ENCODE data around the gene GKN1. TPM values are rescaled to one million over a fixed set of nuclear protein-coding genes. Genes with fewer than 3 reads are reported as not detected.

The GKN1 gene
- total RNA-seq, 2 experiments from 2014 or later: not detected

DNA sequence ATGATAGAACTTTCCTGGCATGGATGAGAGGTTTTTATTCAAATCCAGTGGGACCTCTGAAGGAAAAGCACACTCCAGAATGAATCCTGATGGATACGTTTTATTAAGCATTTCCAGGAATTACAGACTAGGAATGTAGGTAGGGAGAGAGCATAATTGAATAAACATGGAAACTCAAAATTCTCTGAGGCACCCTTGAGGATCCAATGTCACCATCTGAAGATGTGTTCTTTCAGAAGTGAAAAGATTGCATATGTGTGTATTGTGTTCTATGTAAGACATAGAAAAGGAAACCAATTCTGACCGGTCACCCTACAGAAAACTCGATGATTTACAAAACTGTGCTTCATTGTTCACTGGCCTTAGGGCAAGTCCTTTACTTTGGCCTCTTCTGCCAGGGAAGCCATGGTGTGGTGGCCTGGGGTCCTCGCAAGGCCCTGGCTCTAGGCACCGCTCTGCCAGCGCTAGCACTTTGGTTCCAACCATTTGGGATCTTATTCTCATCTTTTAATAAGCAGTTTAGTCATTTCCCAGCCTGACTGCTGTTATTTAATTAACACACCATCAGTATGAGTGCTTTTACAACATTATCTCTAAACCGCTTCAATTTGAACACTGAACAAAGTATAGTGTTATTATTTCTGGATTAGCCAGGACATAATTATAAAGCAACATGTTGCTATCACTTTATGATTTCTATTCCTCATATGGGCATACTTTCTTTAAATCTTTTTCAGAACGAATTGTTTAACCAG lies 4.5 kb upstream of the GKN1 start:
- POLR2A ChIA-PET: no interaction called here

DNA sequence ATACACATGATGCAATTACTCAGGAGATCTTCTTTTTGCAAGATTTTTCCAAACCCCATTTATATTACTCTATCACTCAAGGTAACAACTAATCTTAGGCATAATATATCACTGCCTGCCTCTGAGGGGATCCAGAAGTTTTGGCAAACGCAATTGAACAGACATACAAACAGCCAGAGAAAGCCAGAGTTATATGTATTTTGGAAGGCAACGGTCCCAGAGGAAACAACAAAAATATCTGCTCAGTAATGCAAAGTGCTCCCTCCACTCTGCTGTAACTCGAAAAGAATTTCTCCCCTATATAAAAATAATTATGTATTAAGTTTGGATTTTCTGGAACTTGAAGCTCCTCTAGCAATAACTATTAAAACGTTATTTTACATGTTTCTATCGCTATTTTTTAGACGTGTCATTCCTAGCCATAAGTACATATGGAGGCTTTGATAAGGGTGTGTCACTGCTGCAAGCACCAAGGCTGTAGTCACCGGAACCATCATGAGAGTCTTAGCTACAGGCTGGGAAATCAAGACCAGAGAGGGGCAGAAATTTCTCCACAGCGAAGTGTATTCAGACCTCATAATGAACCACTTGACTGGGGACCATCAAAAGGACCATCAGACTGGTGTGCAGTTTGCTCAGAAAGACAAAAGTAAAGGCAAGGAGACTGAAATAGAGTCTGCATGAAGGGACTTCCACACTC lies 3.7 kb upstream of the GKN1 start:
- ChIA-PET POLR2A (no interaction called here), CTCF (no interaction called here)
- Mint-ChIP-seq H3K36me3 (ENCODE audit: low read depth) (no peaks in the 10 kb centered on the region), H3K27me3 (peaks cover 31% of the 10 kb centered on the region), H3K4me3 (no peak overlapping the region), H3K4me1 (no peaks in the 10 kb centered on the region), H3K27ac (no peak overlapping the region), H3K9me3 (no peaks in the 10 kb centered on the region)
- DNase-seq: no peak

More for the DNA sequence above, 4.5 kb upstream of the GKN1 start:
- H3K27ac Mint-ChIP-seq: no peak overlapping the region
- no peak for DNase-seq
- H3K36me3 Mint-ChIP-seq (ENCODE audit: low read depth): no peaks in the 10 kb centered on the region
- peaks cover 24% of the 10 kb centered on the region for H3K27me3 Mint-ChIP-seq
- no peak overlapping the region for H3K4me3 Mint-ChIP-seq
- CTCF ChIA-PET: no interaction called here
- H3K4me1 Mint-ChIP-seq: no peaks in the 10 kb centered on the region
- H3K9me3 Mint-ChIP-seq: no peaks in the 10 kb centered on the region

DNA sequence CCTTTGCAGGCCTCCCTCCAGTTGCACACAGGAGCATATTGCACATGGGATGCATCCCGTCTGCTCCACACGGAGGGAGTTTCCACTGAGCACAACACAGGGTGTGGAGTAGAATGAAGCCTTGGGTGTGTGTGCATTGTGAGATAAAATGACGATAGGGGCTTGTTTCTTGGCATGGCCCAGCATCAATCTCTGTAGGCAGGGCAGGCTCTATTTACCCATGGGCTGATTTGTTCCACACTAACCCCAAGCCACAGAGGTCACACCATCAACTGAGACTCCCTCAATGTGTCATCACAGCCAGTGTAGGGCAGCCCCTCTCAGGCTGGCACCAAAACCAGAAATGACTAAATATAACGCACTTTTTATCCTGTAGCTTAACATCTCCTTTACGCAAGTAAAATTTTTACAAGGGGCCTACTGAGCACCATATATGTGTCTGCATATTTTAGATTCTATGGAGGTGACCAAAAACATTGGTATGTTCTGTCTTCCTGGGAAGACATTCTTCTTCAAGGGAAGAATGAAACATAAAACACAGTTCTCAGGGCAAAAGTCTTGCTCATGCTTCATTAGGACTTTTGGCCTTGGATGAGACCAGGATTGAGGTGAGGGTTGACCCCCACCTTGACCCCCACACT lies 2.7 kb upstream of the GKN1 start:
- Mint-ChIP-seq H3K27me3 (peaks cover 28% of the 10 kb centered on the region), H3K27ac (no peak overlapping the region), H3K4me3 (no peak overlapping the region), H3K9me3 (no peaks in the 10 kb centered on the region), H3K36me3 (ENCODE audit: low read depth) (no peaks in the 10 kb centered on the region), H3K4me1 (no peaks in the 10 kb centered on the region)
- CTCF ChIA-PET: no interaction called here
- POLR2A ChIA-PET: interaction anchor here (0.7 kb wide), 1 partner anchor 17 kb away, joined by 3 read pairs; no protein-coding TSS in a partner anchor
- no peak for DNase-seq

DNA sequence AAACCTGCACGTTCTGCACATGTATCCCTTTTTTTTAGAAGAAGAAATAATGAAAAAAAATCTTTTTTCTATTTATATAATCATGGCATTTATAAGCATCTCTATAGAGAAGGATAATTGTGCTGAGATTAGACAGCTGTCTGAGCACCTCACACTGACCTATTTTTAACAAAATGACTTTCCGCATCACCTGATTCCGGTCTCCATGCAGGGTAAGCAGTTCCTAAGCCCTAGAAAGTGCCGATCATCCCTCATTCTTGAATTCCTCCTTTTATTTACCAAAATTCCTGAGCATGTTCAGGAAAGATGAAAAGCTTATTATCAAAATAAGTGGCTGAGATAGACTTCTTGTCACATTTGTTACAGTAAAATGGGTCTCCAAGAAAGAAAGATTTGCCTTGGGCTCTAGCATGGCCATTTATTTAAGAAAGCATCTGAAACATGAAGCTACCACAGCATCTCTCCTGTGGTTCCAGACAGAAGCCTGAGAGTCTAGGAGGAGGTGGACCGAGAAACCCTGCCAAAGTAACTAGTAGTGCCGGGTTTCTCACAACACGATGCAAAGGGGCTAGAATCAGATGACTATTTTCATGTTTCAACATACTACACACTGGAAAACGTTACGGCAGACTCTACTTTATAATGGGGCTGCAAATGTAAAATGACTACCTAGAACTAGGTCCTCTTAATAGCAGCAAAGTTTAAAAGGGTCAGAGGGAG lies 670 bp downstream of the GKN1 start:
- no peaks in the 10 kb centered on the region for H3K9me3 Mint-ChIP-seq
- ChIA-PET POLR2A (no interaction called here), CTCF (interaction anchor here (2.3 kb wide), 1 partner anchor 31 kb away, joined by 6 read pairs; no protein-coding TSS in a partner anchor)
- H3K27ac Mint-ChIP-seq: no peak overlapping the region
- H3K27me3 Mint-ChIP-seq: peaks cover 47% of the 10 kb centered on the region
- H3K4me3 Mint-ChIP-seq: no peak overlapping the region
- H3K36me3 Mint-ChIP-seq (ENCODE audit: low read depth): no peaks in the 10 kb centered on the region
- no peak for DNase-seq
- no peaks in the 10 kb centered on the region for H3K4me1 Mint-ChIP-seq

DNA sequence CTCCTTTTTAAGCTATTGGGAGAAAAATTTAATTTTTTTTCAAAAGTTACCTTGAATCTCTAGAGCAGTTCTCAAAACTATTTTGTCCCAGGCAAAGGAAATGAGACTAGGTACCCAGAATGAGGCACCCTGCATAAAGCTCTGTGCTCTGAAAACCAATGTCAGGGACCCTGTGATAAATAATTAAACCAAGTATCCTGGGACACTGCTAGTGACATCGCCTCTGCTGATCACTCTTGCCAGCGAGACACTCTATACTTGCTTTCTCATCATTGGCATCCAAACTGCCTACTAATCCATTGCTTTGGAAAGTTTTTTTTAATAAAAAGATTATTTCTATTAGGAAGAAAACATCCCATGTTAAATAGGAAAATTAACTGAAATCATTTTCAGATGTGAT lies 1.4 kb downstream of the GKN1 start:
- Mint-ChIP-seq H3K27ac (no peak overlapping the region), H3K4me3 (no peak overlapping the region), H3K9me3 (no peaks in the 10 kb centered on the region), H3K36me3 (ENCODE audit: low read depth) (no peaks in the 10 kb centered on the region), H3K4me1 (no peaks in the 10 kb centered on the region), H3K27me3 (peaks cover 48% of the 10 kb centered on the region)
- CTCF ChIA-PET: interaction anchor here (2.3 kb wide), 1 partner anchor 32 kb away, joined by 6 read pairs; no protein-coding TSS in a partner anchor
- DNase-seq: no peak
- POLR2A ChIA-PET: no interaction called here

DNA sequence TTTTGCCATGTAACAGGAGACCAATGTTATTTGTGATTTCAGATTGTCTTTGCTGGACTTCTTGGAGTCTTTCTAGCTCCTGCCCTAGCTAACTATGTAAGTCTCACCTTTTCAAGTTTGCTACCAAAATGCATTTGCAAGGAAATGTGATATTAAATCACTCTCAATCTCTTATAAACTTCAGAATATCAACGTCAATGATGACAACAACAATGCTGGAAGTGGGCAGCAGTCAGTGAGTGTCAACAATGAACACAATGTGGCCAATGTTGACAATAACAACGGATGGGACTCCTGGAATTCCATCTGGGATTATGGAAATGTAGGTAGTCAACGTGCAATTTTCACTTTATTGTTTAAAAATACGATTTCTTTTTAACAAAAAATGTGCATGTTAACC lies 3.0 kb downstream of the GKN1 start:
- POLR2A ChIA-PET: no interaction called here
- H3K4me1 Mint-ChIP-seq: no peaks in the 10 kb centered on the region
- DNase-seq: no peak
- no peak overlapping the region for H3K27ac Mint-ChIP-seq
- CTCF ChIA-PET: no interaction called here
- H3K27me3 Mint-ChIP-seq: peaks cover 57% of the 10 kb centered on the region
- no peaks in the 10 kb centered on the region for H3K9me3 Mint-ChIP-seq
- H3K36me3 Mint-ChIP-seq (ENCODE audit: low read depth): no peaks in the 10 kb centered on the region
- no peak overlapping the region for H3K4me3 Mint-ChIP-seq

DNA sequence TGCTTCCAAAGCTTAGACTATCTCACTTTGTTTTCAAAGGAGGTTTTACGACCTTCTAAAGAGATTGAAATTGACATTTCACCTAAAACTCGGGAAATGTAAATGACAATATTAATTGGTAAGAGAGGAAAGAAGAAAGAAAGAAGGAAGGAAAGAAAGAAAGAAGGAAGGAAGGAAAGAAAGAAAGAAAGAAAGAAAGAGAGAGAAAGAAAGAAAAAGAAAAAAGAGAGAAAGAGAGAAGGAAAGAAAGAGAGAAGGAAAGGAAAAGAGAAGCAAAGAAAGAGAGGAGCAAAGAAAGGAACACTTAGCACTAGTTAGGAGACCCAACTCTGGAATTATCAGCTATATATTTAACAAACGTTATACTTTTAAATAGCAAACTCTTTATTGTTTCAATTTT lies 3.7 kb downstream of the GKN1 start:
- Mint-ChIP-seq H3K27ac (no peak overlapping the region), H3K9me3 (no peaks in the 10 kb centered on the region), H3K36me3 (ENCODE audit: low read depth) (no peaks in the 10 kb centered on the region), H3K27me3 (peaks cover 57% of the 10 kb centered on the region), H3K4me3 (no peak overlapping the region), H3K4me1 (no peaks in the 10 kb centered on the region)
- ChIA-PET POLR2A (no interaction called here), CTCF (no interaction called here)
- DNase-seq: no peak

DNA sequence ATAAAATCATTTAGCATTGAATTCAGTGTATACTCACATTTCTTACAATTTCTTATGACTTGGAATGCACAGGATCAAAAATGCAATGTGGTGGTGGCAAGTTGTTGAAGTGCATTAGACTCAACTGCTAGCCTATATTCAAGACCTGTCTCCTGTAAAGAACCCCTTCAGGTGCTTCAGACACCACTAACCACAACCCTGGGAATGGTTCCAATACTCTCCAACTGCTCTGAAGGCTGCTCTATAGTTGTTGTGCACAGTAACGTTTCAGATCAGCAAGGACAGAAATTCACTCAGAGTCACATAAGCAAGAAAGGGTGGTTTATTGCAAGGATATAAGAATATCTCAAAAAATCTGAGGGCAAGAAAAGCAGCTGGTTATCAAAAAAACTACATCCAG lies 6.5 kb downstream of the GKN1 start:
- peaks cover 41% of the 10 kb centered on the region for H3K27me3 Mint-ChIP-seq
- no peaks in the 10 kb centered on the region for H3K36me3 Mint-ChIP-seq (ENCODE audit: low read depth)
- H3K9me3 Mint-ChIP-seq: no peaks in the 10 kb centered on the region
- ChIA-PET CTCF (no interaction called here), POLR2A (no interaction called here)
- DNase-seq: no peak
- H3K27ac Mint-ChIP-seq: no peak overlapping the region
- H3K4me3 Mint-ChIP-seq: no peak overlapping the region
- no peaks in the 10 kb centered on the region for H3K4me1 Mint-ChIP-seq

DNA sequence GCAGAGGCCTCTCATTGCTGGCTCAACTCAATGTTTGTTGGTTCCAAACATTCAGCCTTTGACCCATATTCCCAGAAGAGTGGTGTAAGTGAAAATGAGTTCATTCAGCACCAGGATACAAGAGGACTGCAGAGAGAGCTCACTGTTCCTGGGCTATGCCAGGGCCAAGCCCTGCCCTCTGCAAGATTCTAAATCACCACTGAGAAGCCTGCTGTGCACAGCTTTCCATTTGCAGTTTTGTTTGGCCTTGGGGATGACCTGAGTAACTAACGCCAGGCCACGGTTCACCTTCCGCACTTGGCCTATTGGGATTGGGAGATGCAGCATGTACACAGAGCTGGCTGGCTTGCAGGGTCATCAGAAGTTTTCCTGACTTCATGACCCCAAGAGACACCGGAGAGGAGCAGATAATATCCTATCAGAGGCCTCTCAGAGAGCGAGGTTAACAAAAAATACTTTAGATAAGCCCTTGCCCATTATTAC lies 12.6 kb downstream of the GKN1 start:
- Mint-ChIP-seq H3K27ac (no peak overlapping the region), H3K4me1 (no peaks in the 10 kb centered on the region), H3K36me3 (ENCODE audit: low read depth) (no peaks in the 10 kb centered on the region), H3K27me3 (peaks cover 22% of the 10 kb centered on the region), H3K4me3 (no peak overlapping the region), H3K9me3 (no peaks in the 10 kb centered on the region)
- CTCF ChIA-PET: no interaction called here
- DNase-seq: no peak
- POLR2A ChIA-PET: no interaction called here

DNA sequence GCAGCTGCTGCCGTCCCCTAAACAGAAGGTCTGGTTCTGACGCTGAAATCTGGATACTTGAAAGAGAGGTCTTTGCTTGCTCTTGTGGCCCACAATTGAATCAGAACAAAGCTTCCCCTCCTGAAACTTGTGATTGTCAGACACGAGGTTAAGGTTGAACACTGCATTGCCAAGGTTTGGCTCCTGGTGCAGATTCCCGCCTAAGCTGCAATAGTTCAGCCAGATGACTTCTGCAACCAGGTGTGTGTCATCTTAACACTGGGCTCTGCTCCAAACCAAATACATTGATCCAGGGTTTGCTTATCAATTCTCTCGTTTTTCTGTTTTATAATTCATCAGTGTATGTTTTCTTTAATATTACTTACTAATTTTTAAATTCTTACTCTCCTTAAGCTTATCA lies 14.6 kb downstream of the GKN1 start:
- H3K4me3 Mint-ChIP-seq: no peak overlapping the region
- H3K27ac Mint-ChIP-seq: no peak overlapping the region
- no peaks in the 10 kb centered on the region for H3K36me3 Mint-ChIP-seq (ENCODE audit: low read depth)
- POLR2A ChIA-PET: no interaction called here
- DNase-seq: no peak
- CTCF ChIA-PET: no interaction called here
- no peaks in the 10 kb centered on the region for H3K9me3 Mint-ChIP-seq
- no peaks in the 10 kb centered on the region for H3K4me1 Mint-ChIP-seq
- peaks cover 30% of the 10 kb centered on the region for H3K27me3 Mint-ChIP-seq

DNA sequence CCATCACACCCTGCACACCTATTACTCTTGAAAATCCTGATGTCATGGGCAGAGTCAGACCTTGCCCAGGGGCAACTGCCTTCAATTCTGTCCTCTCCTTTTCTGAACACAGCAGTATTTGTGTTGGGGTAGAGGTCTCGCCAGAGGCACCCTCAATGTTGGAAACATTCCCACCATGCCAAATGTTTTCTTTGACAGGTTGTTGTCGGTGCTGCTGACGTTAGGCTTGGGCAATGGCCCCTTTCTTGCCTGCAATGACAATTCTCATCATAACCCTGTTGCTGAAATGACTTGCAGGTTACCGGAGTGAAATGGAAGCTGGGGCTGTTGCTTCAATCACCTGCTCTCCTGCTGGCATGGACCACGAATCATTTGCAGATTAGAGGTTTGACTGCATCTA lies 17.9 kb downstream of the GKN1 start:
- no peak for DNase-seq
- no peaks in the 10 kb centered on the region for H3K9me3 Mint-ChIP-seq
- CTCF ChIA-PET: no interaction called here
- no peak overlapping the region for H3K27ac Mint-ChIP-seq
- POLR2A ChIA-PET: no interaction called here
- no peaks in the 10 kb centered on the region for H3K4me1 Mint-ChIP-seq
- H3K4me3 Mint-ChIP-seq: no peak overlapping the region
- peaks cover 46% of the 10 kb centered on the region for H3K27me3 Mint-ChIP-seq
- H3K36me3 Mint-ChIP-seq (ENCODE audit: low read depth): no peaks in the 10 kb centered on the region

DNA sequence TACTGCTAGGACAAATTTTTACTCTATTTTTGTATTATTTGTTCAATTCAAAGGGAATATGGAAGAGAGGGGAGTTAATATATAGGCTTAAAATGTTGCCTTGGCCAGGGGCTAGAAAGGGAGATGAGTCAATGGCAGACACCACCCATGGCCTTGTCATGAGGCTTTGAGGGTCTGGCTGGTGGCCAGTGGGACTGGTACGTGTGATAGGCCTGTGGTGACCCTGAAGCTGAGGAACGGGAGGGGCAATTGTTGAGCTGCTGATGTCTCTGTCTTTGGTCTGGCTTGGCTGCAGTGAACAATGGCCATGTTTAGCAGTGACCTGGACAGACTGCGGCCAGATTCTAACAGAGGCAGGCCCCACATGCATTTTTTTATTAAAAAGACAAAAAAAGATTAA lies 18.5 kb downstream of the GKN1 start:
- no peaks in the 10 kb centered on the region for H3K4me1 Mint-ChIP-seq
- ChIA-PET CTCF (interaction anchor here (0.7 kb wide), 1 partner anchor 50 kb away, joined by 3 read pairs; no protein-coding TSS in a partner anchor), POLR2A (no interaction called here)
- H3K4me3 Mint-ChIP-seq: no peak overlapping the region
- no peaks in the 10 kb centered on the region for H3K36me3 Mint-ChIP-seq (ENCODE audit: low read depth)
- no peak for DNase-seq
- H3K27me3 Mint-ChIP-seq: peaks cover 46% of the 10 kb centered on the region
- no peaks in the 10 kb centered on the region for H3K9me3 Mint-ChIP-seq
- no peak overlapping the region for H3K27ac Mint-ChIP-seq

DNA sequence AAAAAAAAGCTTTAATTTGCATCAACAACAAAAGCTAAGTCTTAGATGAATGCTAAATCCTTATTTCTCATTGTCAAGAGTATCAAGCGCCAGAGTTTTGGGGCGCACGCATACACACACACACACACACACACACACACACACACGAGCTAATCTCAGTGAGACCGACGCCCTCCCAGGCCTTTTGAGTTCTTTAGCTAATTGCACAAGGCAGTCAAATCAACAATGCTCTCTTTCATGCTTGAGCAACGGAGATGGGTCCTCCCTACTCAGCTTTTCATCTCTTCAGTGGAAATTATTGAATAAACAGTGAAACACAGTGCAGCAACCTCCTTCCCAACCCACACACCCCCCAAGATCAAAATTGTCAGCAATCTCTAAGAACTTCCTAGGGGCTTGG lies 19.2 kb downstream of the GKN1 start:
- H3K4me3 Mint-ChIP-seq: no peak overlapping the region
- ChIA-PET CTCF (interaction anchor here (0.7 to 1.0 kb wide), 2 partner anchors 50 to 51 kb away, joined by 3 read pairs; no protein-coding TSS in a partner anchor), POLR2A (no interaction called here)
- H3K27ac Mint-ChIP-seq: no peak overlapping the region
- no peaks in the 10 kb centered on the region for H3K4me1 Mint-ChIP-seq
- H3K36me3 Mint-ChIP-seq (ENCODE audit: low read depth): no peaks in the 10 kb centered on the region
- no peaks in the 10 kb centered on the region for H3K9me3 Mint-ChIP-seq
- no peak for DNase-seq
- peaks cover 47% of the 10 kb centered on the region for H3K27me3 Mint-ChIP-seq
